Measurements from ENCODE around the gene ARFGAP2.
"Not testable (repeated sequence)": the region's sequence is repeated elsewhere in the genome, so short reads cannot be mapped to it uniquely, and the experiment has no call there.

DNA sequence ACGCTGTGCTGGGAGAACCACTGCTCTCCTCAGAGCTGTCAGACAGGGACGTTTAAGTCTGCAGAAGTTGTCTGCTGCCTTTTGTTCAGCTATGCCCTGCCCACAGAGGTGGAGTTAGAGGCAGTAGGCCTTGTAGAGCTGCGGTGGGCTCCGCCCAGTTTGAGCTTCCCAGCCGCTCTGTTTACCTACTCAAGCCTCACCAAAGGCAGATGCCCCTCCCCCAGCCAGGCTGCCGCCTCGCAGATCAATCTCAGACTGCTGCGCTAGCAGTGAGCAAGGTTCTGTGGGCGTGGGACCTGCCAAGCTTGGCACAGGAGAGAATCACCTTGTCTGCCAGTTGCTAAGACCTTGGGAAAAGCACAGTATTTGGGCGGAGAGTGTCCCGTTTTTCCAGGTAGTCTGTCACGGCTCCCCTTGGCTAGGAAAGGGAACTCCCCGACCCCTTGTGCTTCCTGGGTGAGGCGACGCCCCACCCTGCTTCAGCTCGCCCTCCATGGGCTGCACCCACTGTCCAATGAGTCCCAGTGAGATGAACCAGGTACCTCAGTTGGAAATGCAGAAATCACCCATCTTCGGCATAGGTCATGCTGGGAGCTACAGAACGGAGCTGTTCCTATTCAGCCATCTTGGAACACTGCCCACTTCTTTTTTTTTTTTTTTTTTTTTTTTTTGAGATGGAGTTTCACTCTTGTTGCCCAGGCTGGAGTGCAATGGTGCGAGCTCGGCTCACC, 57.6 kb downstream of the ARFGAP2 start:
- TF ChIP-seq ZNF184 (tag by site-specific recombination; IDR thresholded peaks at IDR 0.05); ZNF530 (tag by site-specific recombination; IDR thresholded peaks at IDR 0.05; ENCODE audit: low read depth); ZNF274 (IDR thresholded peaks at IDR 0.05; ENCODE audit: low read length); ZNF274 (tag by site-specific recombination; IDR thresholded peaks at IDR 0.05; ENCODE audit: borderline replicate concordance); ZNF335 (tag by site-specific recombination; conservative IDR thresholded peaks at IDR 0.05); ZSCAN23 (tag by site-specific recombination; IDR thresholded peaks at IDR 0.05): not testable (repeated sequence)
- TF ChIP-seq, protein P1, sequence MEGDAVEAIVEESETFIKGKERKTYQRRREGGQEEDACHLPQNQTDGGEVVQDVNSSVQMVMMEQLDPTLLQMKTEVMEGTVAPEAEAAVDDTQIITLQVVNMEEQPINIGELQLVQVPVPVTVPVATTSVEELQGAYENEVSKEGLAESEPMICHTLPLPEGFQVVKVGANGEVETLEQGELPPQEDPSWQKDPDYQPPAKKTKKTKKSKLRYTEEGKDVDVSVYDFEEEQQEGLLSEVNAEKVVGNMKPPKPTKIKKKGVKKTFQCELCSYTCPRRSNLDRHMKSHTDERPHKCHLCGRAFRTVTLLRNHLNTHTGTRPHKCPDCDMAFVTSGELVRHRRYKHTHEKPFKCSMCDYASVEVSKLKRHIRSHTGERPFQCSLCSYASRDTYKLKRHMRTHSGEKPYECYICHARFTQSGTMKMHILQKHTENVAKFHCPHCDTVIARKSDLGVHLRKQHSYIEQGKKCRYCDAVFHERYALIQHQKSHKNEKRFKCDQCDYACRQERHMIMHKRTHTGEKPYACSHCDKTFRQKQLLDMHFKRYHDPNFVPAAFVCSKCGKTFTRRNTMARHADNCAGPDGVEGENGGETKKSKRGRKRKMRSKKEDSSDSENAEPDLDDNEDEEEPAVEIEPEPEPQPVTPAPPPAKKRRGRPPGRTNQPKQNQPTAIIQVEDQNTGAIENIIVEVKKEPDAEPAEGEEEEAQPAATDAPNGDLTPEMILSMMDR (tag by site-specific recombination; IDR thresholded peaks at IDR 0.05): not testable (repeated sequence)
- TF ChIP-seq, protein P2, sequence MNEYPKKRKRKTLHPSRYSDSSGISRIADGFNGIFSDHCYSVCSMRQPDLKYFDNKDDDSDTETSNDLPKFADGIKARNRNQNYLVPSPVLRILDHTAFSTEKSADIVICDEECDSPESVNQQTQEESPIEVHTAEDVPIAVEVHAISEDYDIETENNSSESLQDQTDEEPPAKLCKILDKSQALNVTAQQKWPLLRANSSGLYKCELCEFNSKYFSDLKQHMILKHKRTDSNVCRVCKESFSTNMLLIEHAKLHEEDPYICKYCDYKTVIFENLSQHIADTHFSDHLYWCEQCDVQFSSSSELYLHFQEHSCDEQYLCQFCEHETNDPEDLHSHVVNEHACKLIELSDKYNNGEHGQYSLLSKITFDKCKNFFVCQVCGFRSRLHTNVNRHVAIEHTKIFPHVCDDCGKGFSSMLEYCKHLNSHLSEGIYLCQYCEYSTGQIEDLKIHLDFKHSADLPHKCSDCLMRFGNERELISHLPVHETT (tag by site-specific recombination; IDR thresholded peaks at IDR 0.05): not testable (repeated sequence)
- TF ChIP-seq, protein P3, sequence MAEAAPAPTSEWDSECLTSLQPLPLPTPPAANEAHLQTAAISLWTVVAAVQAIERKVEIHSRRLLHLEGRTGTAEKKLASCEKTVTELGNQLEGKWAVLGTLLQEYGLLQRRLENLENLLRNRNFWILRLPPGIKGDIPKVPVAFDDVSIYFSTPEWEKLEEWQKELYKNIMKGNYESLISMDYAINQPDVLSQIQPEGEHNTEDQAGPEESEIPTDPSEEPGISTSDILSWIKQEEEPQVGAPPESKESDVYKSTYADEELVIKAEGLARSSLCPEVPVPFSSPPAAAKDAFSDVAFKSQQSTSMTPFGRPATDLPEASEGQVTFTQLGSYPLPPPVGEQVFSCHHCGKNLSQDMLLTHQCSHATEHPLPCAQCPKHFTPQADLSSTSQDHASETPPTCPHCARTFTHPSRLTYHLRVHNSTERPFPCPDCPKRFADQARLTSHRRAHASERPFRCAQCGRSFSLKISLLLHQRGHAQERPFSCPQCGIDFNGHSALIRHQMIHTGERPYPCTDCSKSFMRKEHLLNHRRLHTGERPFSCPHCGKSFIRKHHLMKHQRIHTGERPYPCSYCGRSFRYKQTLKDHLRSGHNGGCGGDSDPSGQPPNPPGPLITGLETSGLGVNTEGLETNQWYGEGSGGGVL (tag by site-specific recombination; IDR thresholded peaks at IDR 0.05): not testable (repeated sequence)

All from HEK293 (cell line).